WTC11 (cell line): ENCODE data around the gene RPL13A.

ENCODE experiments used
- ATF2 ChIP-seq: sonication (generic); formaldehyde crosslinking; IDR thresholded peaks from 2 replicates; pipeline ENCODE4 v1.8.1; 2022; ENCODE audit warnings: low read depth, missing genetic modification reagents, borderline replicate concordance
- CBFB ChIP-seq: sonication (generic); formaldehyde crosslinking; IDR thresholded peaks from 2 replicates; pipeline ENCODE4 v1.8.1; 2022; ENCODE audit warnings: mild to moderate bottlenecking, low read depth, missing genetic modification reagents
- CREB1 ChIP-seq: sonication (generic); formaldehyde crosslinking; IDR thresholded peaks from 2 replicates; pipeline ENCODE4 v1.8.0; 2023; ENCODE audit warnings: mild to moderate bottlenecking, missing genetic modification reagents
- CTCF ChIP-seq: fragments of 200-600 bp; IDR thresholded peaks from 2 replicates; pipeline ENCODE4 v1.8.0; 2022; ENCODE audit warnings: antibody characterized with exemption
- FOXJ3 ChIP-seq: sonication (generic); formaldehyde crosslinking; IDR thresholded peaks from 2 replicates; pipeline ENCODE4 v1.9.0; 2021; ENCODE audit warnings: missing genetic modification reagents, mild to moderate bottlenecking, borderline replicate concordance
- GABPB1 ChIP-seq: sonication (generic); formaldehyde crosslinking; IDR thresholded peaks from 2 replicates; pipeline ENCODE4 v1.8.1; 2023; ENCODE audit warnings: mild to moderate bottlenecking, missing genetic modification reagents
- IRF1 ChIP-seq: sonication (generic); formaldehyde crosslinking; IDR thresholded peaks from 2 replicates; pipeline ENCODE4 v1.8.0; 2023; ENCODE audit warnings: missing genetic modification reagents
- JUN ChIP-seq: sonication (generic); formaldehyde crosslinking; IDR thresholded peaks from 2 replicates; pipeline ENCODE4 v1.8.0; 2023; ENCODE audit warnings: mild to moderate bottlenecking, missing genetic modification reagents
- MAX ChIP-seq: sonication (generic); formaldehyde crosslinking; IDR thresholded peaks from 2 replicates; pipeline ENCODE4 v1.8.0; 2022; ENCODE audit warnings: mild to moderate bottlenecking, missing genetic modification reagents
- SP1 ChIP-seq: sonication (generic); formaldehyde crosslinking; conservative IDR thresholded peaks from 2 replicates; pipeline ENCODE4 v1.8.1; 2022; ENCODE audit warnings: missing genetic modification reagents
- ZNF396 ChIP-seq: fragments of 250-450 bp; sonication (Bioruptor Pico); IDR thresholded peaks from 2 replicates; pipeline ENCODE4 v1.8.0; 2021; ENCODE audit warnings: mild to moderate bottlenecking, moderate library complexity, borderline replicate concordance
- ZNF423 ChIP-seq: fragments of 250-450 bp; sonication (Bioruptor Pico); IDR thresholded peaks from 2 replicates; pipeline ENCODE4 v2.1.2; 2022; ENCODE audit warnings: mild to moderate bottlenecking, moderate library complexity

- TF ChIP-seq ZNF396 (CRISPR knock-in tag) (no peak), CTCF (no peak), MAX (CRISPR knock-in tag) (no peak), GABPB1 (no peak), JUN (CRISPR knock-in tag) (no peak), CREB1 (no peak), ZNF423 (CRISPR knock-in tag) (no peak), FOXJ3 (CRISPR knock-in tag) (no peak), ATF2 (no peak), IRF1 (CRISPR knock-in tag) (no peak), SP1 (CRISPR knock-in tag) (no peak), CBFB (CRISPR knock-in tag) (no peak)
Measured at GRCh38 chr19:49462492-49462891, 24.9 kb upstream of the RPL13A start.
